Stimulated activated CD4-positive, alpha-beta T cell treated with anti-CD3 and anti-CD28 coated beads, Interleukin-4, amount 100 ng/mL, for 24 hours (primary cell): Measurements from ENCODE around the gene DERL2.
"Not testable (repeated sequence)": the region's sequence is repeated elsewhere in the genome, so short reads cannot be mapped to it uniquely, and the experiment has no call there.

Experiments used
- DNase-seq: peaks from one replicate; pipeline ENCODE4 v3.0.0-alpha.2; 2020

The DERL2 gene

DNA sequence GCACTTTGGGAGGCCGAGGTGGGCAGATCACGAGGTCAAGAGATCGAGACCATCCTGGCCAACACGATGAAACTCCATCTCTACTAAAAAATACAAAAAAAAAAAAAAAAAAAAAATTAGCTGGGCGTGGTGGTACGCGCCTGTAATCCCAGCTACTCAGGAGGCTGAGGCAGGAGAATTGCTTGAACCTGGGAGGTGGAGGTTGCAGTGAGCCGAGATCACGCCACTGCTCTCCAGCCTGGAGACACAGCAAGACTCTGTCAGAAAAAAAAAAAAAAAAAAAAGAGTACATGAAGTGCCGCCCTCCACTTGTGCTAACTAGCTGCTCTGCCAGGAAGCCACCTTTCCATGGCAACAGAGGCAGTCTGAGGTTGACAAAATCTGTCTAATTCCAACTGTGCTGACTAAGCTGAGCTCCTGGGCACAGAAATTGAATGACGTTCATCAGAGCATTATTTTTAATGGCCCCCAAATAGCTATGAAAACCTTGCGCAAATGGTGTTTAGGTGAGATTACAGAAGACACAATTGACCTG is 50.1 kb downstream of the DERL2 start:
- not testable (repeated sequence) for DNase-seq

DNA sequence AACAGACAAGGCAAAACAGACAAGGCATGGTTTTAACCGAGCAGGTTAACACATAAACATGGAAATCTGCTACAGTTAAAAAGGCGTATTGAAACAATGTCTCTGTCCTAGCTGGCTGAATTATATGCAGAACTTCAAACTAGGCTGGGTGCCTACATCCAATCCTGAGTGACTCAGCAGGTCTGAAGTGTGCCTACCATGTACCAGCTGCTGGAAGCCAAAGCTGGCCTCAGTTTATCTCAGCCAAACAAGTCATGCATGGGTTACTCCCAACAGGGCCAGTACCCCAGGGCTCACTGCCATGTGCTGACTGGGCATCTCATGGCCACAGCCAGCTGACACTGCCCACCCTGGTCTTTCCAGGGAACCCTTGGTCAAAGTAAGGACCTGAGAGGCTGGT is 51.0 kb downstream of the DERL2 start:
- DNase-seq = no peak

DNA sequence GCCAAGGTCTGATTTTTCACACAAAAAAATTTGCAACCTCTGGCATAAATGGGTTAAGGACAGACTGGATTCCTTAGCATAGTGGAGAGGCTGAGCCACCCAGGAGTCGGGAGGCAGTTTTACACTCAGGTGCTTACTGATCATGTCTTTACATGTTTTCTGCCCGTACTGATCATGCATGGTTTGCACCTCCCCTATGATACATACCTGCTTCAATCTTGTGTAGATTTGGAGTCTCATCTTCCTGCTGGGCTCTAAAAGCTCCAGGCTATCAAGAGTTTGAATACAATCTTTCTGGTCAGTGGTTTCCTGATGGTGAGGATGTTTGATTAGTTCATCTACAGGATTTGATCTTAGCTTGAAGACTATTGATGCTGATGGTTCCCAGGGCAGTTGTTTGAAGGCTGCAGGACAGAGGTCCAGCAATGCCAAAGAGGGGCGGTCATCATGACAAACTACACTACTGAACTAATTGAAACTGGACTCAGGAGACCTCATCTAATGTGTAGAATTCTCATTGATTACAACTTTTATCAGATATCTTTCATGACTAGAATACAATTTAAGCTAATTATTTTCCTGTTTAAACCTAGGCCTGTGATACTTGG is 53.9 kb downstream of the DERL2 start:
- no peak for DNase-seq

DNA sequence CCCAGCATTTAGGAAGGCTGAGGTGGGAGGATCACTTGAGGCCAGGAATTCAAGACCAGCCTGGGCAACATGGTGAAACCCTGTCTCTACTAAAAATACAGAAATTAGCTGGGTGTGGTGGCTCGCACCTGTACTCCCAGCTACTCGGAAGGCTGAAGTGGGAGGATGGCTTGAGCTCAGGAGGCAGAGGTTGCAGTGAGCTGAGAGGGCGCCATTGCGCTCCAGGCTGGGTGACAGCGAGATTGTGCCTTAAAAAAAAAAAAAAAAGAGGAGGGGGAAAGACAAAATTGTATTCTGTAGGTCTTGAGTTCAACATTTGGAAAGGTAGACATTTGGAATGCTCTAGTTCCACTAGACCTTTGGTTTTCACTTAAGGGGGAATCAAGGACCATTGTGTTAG is 54.7 kb downstream of the DERL2 start:
- not testable (repeated sequence) for DNase-seq

DNA sequence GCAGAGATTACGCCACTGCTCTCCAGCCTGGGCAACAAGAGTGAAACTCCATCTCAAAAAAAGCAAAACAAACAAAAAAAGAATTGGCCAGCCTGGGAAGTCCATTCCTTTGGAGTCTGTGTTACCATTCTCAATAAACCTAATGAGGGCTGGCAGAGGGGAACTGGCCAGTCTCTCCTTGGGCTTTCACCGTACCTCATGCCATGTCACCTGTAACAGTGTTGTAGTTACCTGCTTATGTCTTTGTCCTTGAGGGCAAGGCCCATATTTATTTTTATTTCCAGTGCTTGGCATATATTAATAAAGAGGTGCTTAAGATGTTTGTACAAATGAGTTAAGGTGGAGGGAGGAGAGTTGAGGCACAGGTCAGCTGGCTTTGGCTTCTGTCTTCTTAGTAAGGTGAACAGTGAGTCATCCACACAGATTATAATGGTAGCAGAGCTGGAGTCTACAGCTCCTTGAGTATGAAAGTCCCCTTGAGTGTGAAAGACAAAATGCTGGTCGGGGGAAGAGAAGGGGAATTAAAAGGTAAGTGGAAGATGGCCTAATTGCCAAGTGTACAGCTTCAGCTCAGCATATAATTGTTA is 55.5 kb downstream of the DERL2 start:
- no peak for DNase-seq

DNA sequence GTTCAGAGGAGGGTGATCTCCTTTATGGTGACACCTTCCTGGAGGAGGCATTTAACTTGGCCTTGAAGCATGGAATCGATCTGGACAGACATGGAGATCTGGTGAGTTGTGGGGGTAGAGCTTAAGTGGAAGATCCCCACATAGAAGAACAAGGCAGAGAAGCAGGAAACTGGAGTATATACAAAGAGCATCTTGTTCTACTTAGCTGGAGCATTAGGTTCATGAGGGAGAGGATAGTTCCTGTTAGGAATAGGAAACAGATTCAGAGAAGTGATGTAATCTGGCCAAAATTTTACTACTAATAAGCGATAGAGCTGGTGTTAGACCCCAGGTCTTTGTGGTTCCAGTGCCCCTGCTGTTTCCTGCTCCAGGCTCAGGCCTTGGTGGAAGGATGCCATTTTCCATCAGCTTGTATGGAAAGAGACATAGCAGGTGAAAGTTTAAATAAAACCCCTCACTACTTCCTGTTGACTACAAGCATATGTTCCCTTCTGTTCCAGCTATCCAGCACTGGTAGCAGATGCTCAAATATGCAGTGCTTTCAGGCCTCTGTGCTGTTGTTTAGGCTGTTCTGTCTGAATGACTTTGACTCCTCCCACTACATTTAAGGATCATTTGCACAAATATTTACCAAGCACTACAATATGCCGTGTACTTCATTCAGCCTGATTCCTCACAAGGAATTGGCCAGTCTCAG is 56.6 kb downstream of the DERL2 start:
- DNase-seq = no peak

DNA sequence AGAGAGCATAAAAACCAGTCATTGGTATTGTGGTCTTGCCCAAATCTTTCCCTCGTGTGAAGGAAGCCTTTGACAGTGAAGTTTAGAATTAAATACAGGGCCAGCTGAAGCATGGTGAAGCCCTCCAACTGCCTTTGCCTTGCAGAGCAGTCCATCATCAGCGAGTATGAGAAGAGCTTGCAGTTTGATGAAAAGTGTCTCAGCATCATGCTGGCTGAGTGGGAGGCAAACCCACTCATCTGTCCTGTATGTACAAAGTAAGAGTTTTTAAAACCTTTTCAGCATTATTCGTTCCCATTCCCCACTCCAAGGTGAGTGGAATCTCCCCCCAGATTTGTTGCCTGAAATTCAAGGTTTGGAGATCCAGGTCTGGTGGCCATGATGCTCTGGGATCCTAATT is 60.2 kb downstream of the DERL2 start:
- no peak for DNase-seq

DNA sequence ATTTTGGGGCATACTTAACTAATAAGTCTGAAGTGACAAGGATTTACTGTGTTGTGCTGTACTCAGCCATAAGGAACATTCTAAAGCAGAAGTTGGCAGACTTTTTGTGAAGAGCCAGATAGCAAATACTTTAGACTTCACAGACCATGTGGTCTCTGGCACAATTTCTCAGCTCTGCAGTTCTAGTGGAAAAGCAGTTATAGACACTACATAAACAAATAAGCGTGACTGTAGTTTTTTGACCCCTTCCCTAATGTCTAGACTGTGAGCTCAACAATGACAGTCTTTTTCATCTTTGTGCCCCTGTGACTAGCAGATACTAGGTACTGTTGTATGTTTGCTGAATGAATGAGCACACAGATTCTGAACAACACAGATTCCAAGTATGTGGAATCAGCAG is 61.1 kb downstream of the DERL2 start:
- no peak for DNase-seq

DNA sequence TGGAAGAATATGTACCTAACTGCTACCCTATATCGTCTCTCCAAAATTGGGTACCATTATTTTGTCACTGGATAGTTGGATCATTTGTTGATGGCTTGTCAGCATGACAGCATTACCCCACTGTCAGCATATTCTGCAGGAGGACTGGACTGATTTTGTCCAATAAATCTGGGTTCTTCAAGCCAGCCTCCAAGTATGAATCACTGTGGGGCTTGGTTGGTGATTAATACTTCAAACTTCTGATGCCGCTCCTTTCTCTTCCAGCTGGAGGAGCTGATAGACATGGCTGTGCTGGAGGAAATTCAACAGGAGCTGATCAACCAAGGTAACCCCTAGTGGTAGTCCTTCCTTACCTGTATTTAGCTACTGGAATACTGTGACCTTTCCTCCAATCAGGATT is 63.5 kb downstream of the DERL2 start:
- DNase-seq = no peak
